H1 (cell line): ENCODE data around the gene MINAR1. TPM values are rescaled to one million over a fixed set of nuclear protein-coding genes. Genes with fewer than 3 reads are reported as not detected.

ENCODE experiments used
- CTCF ChIA-PET: fragments of 300-600 bp; sonication (Branson Sonifier 250); formaldehyde crosslinking; loops from one replicate; lab custom pipeline; 2021; ENCODE audit not compliant: partially characterized antibody; lab: Charles Lee
- POLR2A ChIA-PET: fragments of 300-600 bp; sonication (Branson Sonifier 250); formaldehyde crosslinking; loops from one replicate; lab custom pipeline; 2021; ENCODE audit warnings: inconsistent platforms; ENCODE audit not compliant: partially characterized antibody; lab: Charles Lee
- DNase-seq, 2 experiments: peaks; one replicate each; pipeline versions ENCODE4 v3.0.0 to v3.0.0-alpha.2; 2010 to 2022; ENCODE audit warnings: low spot score in 2 of 2, low read depth in 1 of 2, mixed read lengths in 1 of 2
- FAIRE-seq: peaks from 2 replicates; lab custom pipeline; 2011; peaks lifted over from hg19 to GRCh38; lab: Jason Lieb, UNC
- H2AFZ ChIP-seq: 2 replicates; pipeline ENCODE4 v1.8.1; 2012; ENCODE audit warnings: low read length, inconsistent platforms
- H2AK5ac ChIP-seq: 2 replicates; pipeline ENCODE4 v1.6.1; 2013; ENCODE audit warnings: low read depth, low read length
- H2BK120ac ChIP-seq: replicated peaks from 2 replicates; pipeline ENCODE3; 2013; ENCODE audit warnings: low read depth, low read length, inconsistent platforms
- H2BK12ac ChIP-seq: 2 replicates; pipeline ENCODE4 v1.6.1; 2013; ENCODE audit warnings: low read depth, low read length
- H2BK15ac ChIP-seq: 2 replicates; pipeline ENCODE4 v1.6.1; 2013; ENCODE audit warnings: low read length
- H2BK20ac ChIP-seq: 2 replicates; pipeline ENCODE4 v1.6.1; 2013; ENCODE audit warnings: low read length
- H2BK5ac ChIP-seq: 2 replicates; pipeline ENCODE4 v1.6.1; 2013; ENCODE audit warnings: low read depth, low read length
- H3K14ac ChIP-seq: 2 replicates; pipeline ENCODE4 v1.6.1; 2013; ENCODE audit warnings: inconsistent platforms; ENCODE audit not compliant: insufficient read length
- H3K18ac ChIP-seq: 2 replicates; pipeline ENCODE4 v1.6.1; 2013; ENCODE audit warnings: low read length; ENCODE audit errors: extremely low read depth
- H3K23ac ChIP-seq: 2 replicates; pipeline ENCODE4 v1.6.1; 2013; ENCODE audit warnings: inconsistent platforms; ENCODE audit not compliant: insufficient read length
- H3K23me2 ChIP-seq: 2 replicates; pipeline ENCODE4 v1.6.1; 2013; ENCODE audit warnings: low read depth, low read length
- H3K27ac ChIP-seq: 2 replicates; pipeline ENCODE4 v1.6.1; 2011; ENCODE audit warnings: low read depth, low read length, inconsistent platforms
- H3K27me3 ChIP-seq, 4 experiments: replicated peaks in 1 of 4; 1 replicate in 1 of 4; 2 replicates in 3 of 4; pipeline versions ENCODE4 v1.6.1 to v1.8.1; 2011 to 2013; ENCODE audit warnings: low read length in 3 of 4, mild to moderate bottlenecking in 3 of 4, inconsistent platforms in 2 of 4, mixed read lengths in 2 of 4, moderate library complexity in 1 of 4; ENCODE audit not compliant: control insufficient read depth in 3 of 4, insufficient read depth in 3 of 4; ENCODE audit errors: extremely low read depth in 1 of 4
- H3K36me3 ChIP-seq, 4 experiments: 2 replicates each; pipeline versions ENCODE4 v1.6.1 to v1.8.1; 2011 to 2013; ENCODE audit warnings: mild to moderate bottlenecking in 4 of 4, low read length in 3 of 4, moderate library complexity in 2 of 4, control low read depth in 1 of 4, inconsistent platforms in 1 of 4; ENCODE audit not compliant: insufficient read depth in 4 of 4, control insufficient read depth in 2 of 4
- H3K4ac ChIP-seq: replicated peaks from 2 replicates; pipeline ENCODE3; 2013; ENCODE audit warnings: low read length, low read depth, mixed read lengths, inconsistent platforms; ENCODE audit not compliant: insufficient read length
- H3K4me1 ChIP-seq, 4 experiments: replicated peaks in 1 of 4; 1 replicate in 1 of 4; 2 replicates in 3 of 4; pipeline versions ENCODE4 v1.6.1 to v1.8.1; 2011 to 2013; ENCODE audit warnings: low read length in 3 of 4, inconsistent platforms in 2 of 4, mixed read lengths in 1 of 4; ENCODE audit not compliant: insufficient read depth in 4 of 4, control insufficient read depth in 3 of 4
- H3K4me2 ChIP-seq, 2 experiments: 2 replicates each; pipeline versions ENCODE4 v1.6.1 to v1.8.1; 2011 to 2013; ENCODE audit warnings: low read depth in 2 of 2, low read length in 2 of 2, control low read depth in 1 of 2, inconsistent platforms in 1 of 2, mild to moderate bottlenecking in 1 of 2; ENCODE audit not compliant: insufficient read depth in 1 of 2
- H3K4me3 ChIP-seq, 4 experiments: fragments of 200-600, 300-600 bp in 1 of 4; sonication (generic), shearing (Covaris generic), sonication (Bioruptor Twin) in 1 of 4; 2 replicates each; pipeline versions ENCODE4 v1.5.1 to v1.8.1; 2011 to 2016; ENCODE audit warnings: low read length in 4 of 4, low read depth in 3 of 4, control low read depth in 2 of 4, inconsistent platforms in 2 of 4, mild to moderate bottlenecking in 2 of 4, mixed read lengths in 1 of 4, moderate library complexity in 1 of 4; ENCODE audit not compliant: insufficient read depth in 2 of 4; ENCODE audit errors: extremely low read depth in 1 of 4
- H3K56ac ChIP-seq: replicated peaks from 2 replicates; pipeline ENCODE3; 2013; ENCODE audit warnings: low read depth, mild to moderate bottlenecking, mixed read lengths, low read length, inconsistent platforms; ENCODE audit not compliant: insufficient read length
- H3K79me1 ChIP-seq: 2 replicates; pipeline ENCODE4 v1.6.1; 2013; ENCODE audit warnings: low read depth, low read length, control low read depth
- H3K79me2 ChIP-seq, 2 experiments: 2 replicates each; pipeline versions ENCODE4 v1.6.1 to v1.8.1; 2012 to 2013; ENCODE audit warnings: low read length in 2 of 2, mild to moderate bottlenecking in 2 of 2, inconsistent platforms in 1 of 2; ENCODE audit not compliant: insufficient read depth in 2 of 2, control insufficient read depth in 1 of 2
- H3K9ac ChIP-seq, 4 experiments: replicated peaks in 1 of 4; 1 replicate in 1 of 4; 2 replicates in 3 of 4; pipeline versions ENCODE4 v1.6.1 to v1.8.1; 2011 to 2013; ENCODE audit warnings: low read depth in 3 of 4, low read length in 3 of 4, control low read depth in 2 of 4, mild to moderate bottlenecking in 2 of 4, moderate library complexity in 2 of 4, inconsistent platforms in 1 of 4; ENCODE audit errors: extremely low read depth in 1 of 4
- H3K9me3 ChIP-seq, 2 experiments: 2 replicates each; pipeline versions ENCODE4 v1.6.1 to v1.8.1; 2012 to 2013; ENCODE audit warnings: mild to moderate bottlenecking in 2 of 2, moderate library complexity in 2 of 2, control low read depth in 1 of 2, inconsistent platforms in 1 of 2, low read depth in 1 of 2, low read length in 1 of 2, mixed read lengths in 1 of 2; ENCODE audit not compliant: insufficient read depth in 2 of 2
- H4K20me1 ChIP-seq, 2 experiments: replicated peaks in 1 of 2; 2 replicates each; pipeline versions ENCODE3 to v1.8.1; 2011 to 2013; ENCODE audit warnings: inconsistent platforms in 2 of 2, low read length in 2 of 2, mild to moderate bottlenecking in 1 of 2; ENCODE audit not compliant: insufficient read depth in 2 of 2, control insufficient read depth in 1 of 2
- H4K5ac ChIP-seq: 2 replicates; pipeline ENCODE4 v1.6.1; 2013; ENCODE audit warnings: low read length, low read depth, mixed read lengths, inconsistent platforms; ENCODE audit not compliant: insufficient read length
- H4K8ac ChIP-seq: 2 replicates; pipeline ENCODE4 v1.8.0; 2013; ENCODE audit warnings: mild to moderate bottlenecking, moderate library complexity, low read length, inconsistent platforms; ENCODE audit not compliant: insufficient read depth; ENCODE audit errors: extremely low read depth
- H4K91ac ChIP-seq: replicated peaks from 2 replicates; pipeline ENCODE3; 2013; ENCODE audit warnings: low read length, mixed read lengths, inconsistent platforms; ENCODE audit not compliant: insufficient read length
- EP300 ChIP-seq, 2 experiments: IDR thresholded peaks; 1 replicate in 1 of 2; 2 replicates in 1 of 2; pipeline ENCODE4 v1.6.1; 2011 to 2012; ENCODE audit warnings: low read depth in 2 of 2, low read length in 2 of 2, mild to moderate bottlenecking in 2 of 2, borderline replicate concordance in 1 of 2, inconsistent platforms in 1 of 2, moderate library complexity in 1 of 2
- EZH2 ChIP-seq: fragments of 200-600 bp; sonication (generic); IDR thresholded peaks from 2 replicates; pipeline ENCODE4 v1.7.1; 2012; ENCODE audit warnings: low read depth, mild to moderate bottlenecking, moderate library complexity, low read length, inconsistent platforms; ENCODE audit not compliant: severe bottlenecking
- FOSL1 ChIP-seq: IDR thresholded peaks from 2 replicates; pipeline ENCODE4 v1.6.1; 2011; ENCODE audit warnings: mild to moderate bottlenecking, low read depth, low read length, moderate library complexity; ENCODE audit not compliant: insufficient read depth
- GTF2F1 ChIP-seq: IDR thresholded peaks from 2 replicates; pipeline ENCODE4 v1.6.1; 2012; ENCODE audit warnings: low read depth, low read length, improper control_type of control experiment, borderline replicate concordance
- POLR2AphosphoS5 ChIP-seq: IDR thresholded peaks from 2 replicates; pipeline ENCODE4 v1.6.1; 2011; ENCODE audit warnings: low read depth, low read length
- RNF2 ChIP-seq: fragments of 200-900, 300-1000 bp; sonication (generic); IDR thresholded peaks from 2 replicates; pipeline ENCODE4 v1.7.1; 2016; ENCODE audit warnings: borderline replicate concordance, low read depth, mild to moderate bottlenecking, antibody characterized with exemption, low read length; ENCODE audit not compliant: poor library complexity, severe bottlenecking; ENCODE audit errors: missing control alignments
- SP2 ChIP-seq: IDR thresholded peaks from 2 replicates; pipeline ENCODE4 v1.6.1; 2012; ENCODE audit warnings: mild to moderate bottlenecking, low read length, inconsistent platforms
- TBP ChIP-seq: IDR thresholded peaks from 2 replicates; pipeline ENCODE4 v1.6.1; 2011; ENCODE audit warnings: low read depth, low read length, improper control_type of control experiment
- WGBS, 2 experiments: shearing (Covaris generic) in 1 of 2; methylation state at CpG; one replicate each; pipeline versions ENCODE4 v1.1.6 to v1.1.7; 2013 to 2015; ENCODE audit warnings: low lambda C conversion rate in 2 of 2, mixed read lengths in 2 of 2, inconsistent platforms in 1 of 2, low coverage in 1 of 2, missing lambda C conversion rate in 1 of 2; ENCODE audit not compliant: insufficient replicate concordance in 2 of 2, insufficient coverage in 1 of 2, insufficient read length in 1 of 2; ENCODE audit errors: extremely low coverage in 1 of 2, missing lambda C conversion rate in 1 of 2; 5-methylcytosine and 5-hydroxymethylcytosine counted together
- polyA plus RNA-seq, 7 experiments: library from polyadenylated mRNA; depleted of rRNA in 3 of 7; stranded (reverse) in 5 of 7; unstranded in 2 of 7; fragments of >200 nt in 5 of 7; fragments of 200-250 nt in 2 of 7; gene quantifications; 1 replicate in 5 of 7; 2 replicates in 1 of 7; 4 replicates in 1 of 7; pipeline versions ENCODE4 v1.2.1 to v1.2.3, GENCODE V29; 2011 to 2013; ENCODE audit warnings: missing spikeins in 2 of 7, mixed read lengths in 2 of 7
- total RNA-seq: library from RNA; stranded (reverse); fragmentation: NEBNext Ultra II Directional; extraction: Animal tissue kit (Norgen Biotek cat#: 25700); gene quantifications from 2 replicates; pipeline ENCODE4 v1.2.1, GENCODE V29; 2021
- TF ChIP-seq, protein P1 (sequence below): IDR thresholded peaks from 2 replicates; pipeline ENCODE4 v1.6.1; 2012; ENCODE audit warnings: low read length, inconsistent platforms
- TF ChIP-seq, protein P2 (sequence below): IDR thresholded peaks from 2 replicates; pipeline ENCODE4 v1.6.1; 2011; ENCODE audit warnings: low read length, improper control_type of control experiment

MINAR1 gene
- total and polyA plus RNA-seq, 2 of the 8 experiments (the other 6 are each of a cell fraction or from before 2014, with no cell fraction given), result 0.17 to 0.67 TPM

DNA sequence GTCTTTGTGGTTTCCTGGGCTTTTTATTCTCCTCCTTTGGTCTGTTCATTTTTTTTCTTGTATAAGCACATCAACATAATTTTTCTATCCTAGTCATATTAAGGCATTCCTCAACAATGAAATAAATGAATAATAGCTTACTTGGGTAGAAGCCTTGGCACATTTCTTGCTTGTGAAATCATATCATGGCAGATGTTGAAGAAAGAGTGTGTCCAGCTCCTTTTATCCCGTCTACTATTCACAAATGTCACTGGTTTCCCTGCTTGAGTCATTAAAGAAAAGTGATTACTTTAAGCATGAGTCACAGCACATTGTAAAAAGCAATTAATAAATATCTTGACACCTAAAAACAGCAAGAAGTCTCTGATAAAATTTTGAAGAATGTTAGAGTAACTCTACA is 42.1 kb downstream of the MINAR1 start:
- DNase-seq (no peak), FAIRE-seq (no peak)
- Histone ChIP-seq H3K9me3 (no peaks in the 10 kb centered on the region), H2AK5ac (no peak overlapping the region), H3K79me2 (no peaks in the 10 kb centered on the region), H2BK120ac (no peak overlapping the region), H3K4me2 (no peak overlapping the region), H3K18ac (no peak overlapping the region), H3K9ac (no peak overlapping the region), H3K27me3 (no peaks in the 10 kb centered on the region), H4K8ac (no peak overlapping the region), H4K91ac (no peak overlapping the region), H3K36me3 (no peaks in the 10 kb centered on the region), H3K27ac (no peak overlapping the region), H3K4ac (no peak overlapping the region), H3K4me3 (no peak overlapping the region), H2BK12ac (no peak overlapping the region), H3K14ac (no peak overlapping the region), H2BK15ac (no peak overlapping the region), H3K23ac (no peak overlapping the region), H4K20me1 (no peaks in the 10 kb centered on the region), H2BK5ac (no peak overlapping the region), H3K23me2 (no peaks in the 10 kb centered on the region), H2BK20ac (no peak overlapping the region), H4K5ac (no peak overlapping the region), H3K4me1 (no peaks in the 10 kb centered on the region), H3K79me1 (no peaks in the 10 kb centered on the region), H2AFZ (no peak overlapping the region), H3K56ac (no peak overlapping the region)
- WGBS, 2 experiments, result 100% methylated on average over 1 of the region's 1 CpG; no CpG with 5 or more reads in 1 of the 2 experiments
- ChIA-PET CTCF (interaction anchor here (0.9 to 1.4 kb wide), 2 partner anchors 51 to 92 kb away, joined by 3 to 4 read pairs; no protein-coding TSS in a partner anchor), POLR2A (no interaction called here)
- TF ChIP-seq, protein P1, sequence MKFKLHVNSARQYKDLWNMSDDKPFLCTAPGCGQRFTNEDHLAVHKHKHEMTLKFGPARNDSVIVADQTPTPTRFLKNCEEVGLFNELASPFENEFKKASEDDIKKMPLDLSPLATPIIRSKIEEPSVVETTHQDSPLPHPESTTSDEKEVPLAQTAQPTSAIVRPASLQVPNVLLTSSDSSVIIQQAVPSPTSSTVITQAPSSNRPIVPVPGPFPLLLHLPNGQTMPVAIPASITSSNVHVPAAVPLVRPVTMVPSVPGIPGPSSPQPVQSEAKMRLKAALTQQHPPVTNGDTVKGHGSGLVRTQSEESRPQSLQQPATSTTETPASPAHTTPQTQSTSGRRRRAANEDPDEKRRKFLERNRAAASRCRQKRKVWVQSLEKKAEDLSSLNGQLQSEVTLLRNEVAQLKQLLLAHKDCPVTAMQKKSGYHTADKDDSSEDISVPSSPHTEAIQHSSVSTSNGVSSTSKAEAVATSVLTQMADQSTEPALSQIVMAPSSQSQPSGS, result no peak
- no peak for TF ChIP-seq FOSL1
- no peak for TF ChIP-seq EZH2
- no peak for TF ChIP-seq RNF2
- TF ChIP-seq EP300 (IDR thresholded peaks at IDR 0.05; ENCODE audit: borderline replicate concordance in 1 of 2, low read depth in 2 of 2, low read length in 2 of 2), result no peak
- no peak for TF ChIP-seq GTF2F1
- TF ChIP-seq, protein P2, sequence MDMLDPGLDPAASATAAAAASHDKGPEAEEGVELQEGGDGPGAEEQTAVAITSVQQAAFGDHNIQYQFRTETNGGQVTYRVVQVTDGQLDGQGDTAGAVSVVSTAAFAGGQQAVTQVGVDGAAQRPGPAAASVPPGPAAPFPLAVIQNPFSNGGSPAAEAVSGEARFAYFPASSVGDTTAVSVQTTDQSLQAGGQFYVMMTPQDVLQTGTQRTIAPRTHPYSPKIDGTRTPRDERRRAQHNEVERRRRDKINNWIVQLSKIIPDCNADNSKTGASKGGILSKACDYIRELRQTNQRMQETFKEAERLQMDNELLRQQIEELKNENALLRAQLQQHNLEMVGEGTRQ, result no peak
- no peak for TF ChIP-seq SP2
- no peak for TF ChIP-seq TBP
- TF ChIP-seq POLR2AphosphoS5, result no peak
